DMS 273 (cell line): ENCODE data around the gene ADAMTS16.

Experiments used
- DNase-seq: peaks from one replicate; lab custom pipeline; 2025; ENCODE audit not compliant: unreplicated experiment; lab: John Stamatoyannopoulos, UW

Gene ADAMTS16

DNA sequence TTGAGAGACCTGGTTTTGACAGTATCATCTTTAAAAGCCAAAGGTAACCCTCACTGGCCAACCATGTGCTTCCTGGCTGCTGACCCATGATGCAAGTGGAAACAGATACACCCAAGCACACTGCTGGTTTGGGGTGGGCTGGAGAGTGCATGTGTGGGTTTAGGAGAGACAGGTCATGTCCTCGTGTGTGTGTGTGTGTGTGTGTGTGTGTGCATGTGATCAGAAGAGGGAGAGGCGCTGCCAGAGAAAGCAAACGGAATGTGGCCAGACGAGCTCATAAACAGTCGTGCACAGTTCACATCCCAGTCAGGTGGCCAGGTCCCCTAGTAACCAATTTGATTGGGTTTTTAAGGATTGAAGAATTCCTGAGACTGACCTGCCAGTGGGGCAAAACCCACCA lies 169.5 kb downstream of the ADAMTS16 start:
- DNase-seq: no peak

DNA sequence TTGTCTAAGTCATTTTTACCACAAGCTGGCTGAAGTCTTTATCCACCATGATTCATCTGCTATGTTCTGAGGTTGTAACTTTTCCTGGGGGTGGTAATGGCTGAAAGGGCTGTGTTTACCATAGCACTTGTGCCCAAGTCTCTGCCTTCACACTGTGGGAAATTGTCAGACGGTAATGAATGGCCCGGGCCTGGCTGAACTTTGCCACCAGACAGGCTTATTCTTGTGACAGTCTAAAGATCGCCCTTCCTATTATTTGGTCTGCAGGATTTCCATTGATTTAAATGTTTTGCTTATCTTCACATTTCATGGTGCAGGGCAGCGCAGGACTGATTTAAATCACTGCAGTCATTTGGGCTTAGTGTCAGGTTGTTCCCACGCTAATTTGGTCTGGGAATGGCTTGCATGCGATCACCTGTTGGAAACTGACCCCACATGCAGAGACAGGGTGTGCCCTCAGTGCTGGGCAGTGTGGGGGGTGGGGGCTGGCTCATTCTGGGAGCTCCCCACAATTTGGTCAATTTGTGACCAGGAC lies 173.0 kb downstream of the ADAMTS16 start:
- no peak for DNase-seq

DNA sequence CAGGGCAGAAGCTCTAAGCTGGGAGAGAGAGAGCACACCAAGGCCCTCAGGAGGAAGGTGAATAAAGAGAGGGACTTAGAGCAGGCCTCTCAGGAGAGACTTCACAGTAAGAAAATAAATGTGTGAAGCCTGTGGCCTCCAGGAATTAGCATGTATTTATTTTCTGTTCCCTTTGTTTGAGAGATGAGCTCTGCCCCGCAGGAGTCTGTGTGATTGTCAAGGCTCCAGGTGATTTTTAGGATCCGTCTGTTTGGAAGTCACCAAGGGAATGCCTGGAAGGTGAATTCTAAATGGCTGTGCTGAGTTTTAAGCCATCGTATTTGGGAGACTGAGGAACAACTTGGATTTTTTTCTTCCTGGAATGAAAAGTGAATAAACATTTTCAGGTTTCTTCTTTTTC lies 174.0 kb downstream of the ADAMTS16 start:
- no peak for DNase-seq

DNA sequence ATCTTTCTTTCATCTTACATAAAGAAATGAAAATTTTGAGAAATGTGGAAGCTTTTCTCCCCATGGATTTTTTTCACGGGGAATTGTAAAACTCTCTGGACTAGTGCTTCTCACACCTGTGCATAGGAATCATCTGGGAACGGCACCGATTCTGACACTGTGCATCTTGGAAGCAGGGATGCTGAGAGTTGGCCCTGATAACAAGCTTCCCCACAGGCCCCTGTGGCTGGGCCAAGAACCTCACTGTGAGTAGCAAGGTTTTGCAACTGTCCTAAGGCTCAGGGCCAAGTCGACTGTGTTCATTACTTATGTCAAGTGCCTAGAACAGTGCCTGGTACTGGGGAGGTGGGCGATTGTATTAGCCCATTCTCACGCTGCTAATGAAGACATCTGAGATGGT lies 174.5 kb downstream of the ADAMTS16 start:
- DNase-seq: no peak

- no peak for DNase-seq
Observed at GRCh38 chr5:5315068-5315980, 175.2 kb downstream of the ADAMTS16 start.

DNA sequence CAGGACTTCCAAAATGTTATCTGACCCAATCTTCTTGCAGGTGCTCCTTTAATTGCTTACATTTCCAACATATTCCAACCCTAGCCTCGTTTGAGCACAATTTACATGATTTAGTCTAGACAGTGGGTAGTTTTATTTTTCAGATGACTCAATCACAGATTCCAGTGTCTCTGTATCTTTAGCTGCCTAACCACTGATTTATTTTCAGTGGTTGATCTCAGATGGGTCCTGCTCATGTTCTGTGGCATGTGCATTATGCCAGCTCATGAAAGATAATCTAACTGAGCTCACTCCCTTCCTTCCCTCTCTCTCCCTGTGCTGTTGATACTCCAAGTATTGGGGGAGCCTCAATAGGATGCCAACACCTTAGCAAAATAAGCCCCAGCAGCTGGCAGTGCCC lies 176.2 kb downstream of the ADAMTS16 start:
- no peak for DNase-seq

- DNase-seq: no peak
Observed at GRCh38 chr5:5317976-5318375, 177.8 kb downstream of the ADAMTS16 start.

GRCh38 chr5:5318426-5319190 lies 178.5 kb downstream of the ADAMTS16 start:
- peak; percentile 10 for DNase-seq

DNA sequence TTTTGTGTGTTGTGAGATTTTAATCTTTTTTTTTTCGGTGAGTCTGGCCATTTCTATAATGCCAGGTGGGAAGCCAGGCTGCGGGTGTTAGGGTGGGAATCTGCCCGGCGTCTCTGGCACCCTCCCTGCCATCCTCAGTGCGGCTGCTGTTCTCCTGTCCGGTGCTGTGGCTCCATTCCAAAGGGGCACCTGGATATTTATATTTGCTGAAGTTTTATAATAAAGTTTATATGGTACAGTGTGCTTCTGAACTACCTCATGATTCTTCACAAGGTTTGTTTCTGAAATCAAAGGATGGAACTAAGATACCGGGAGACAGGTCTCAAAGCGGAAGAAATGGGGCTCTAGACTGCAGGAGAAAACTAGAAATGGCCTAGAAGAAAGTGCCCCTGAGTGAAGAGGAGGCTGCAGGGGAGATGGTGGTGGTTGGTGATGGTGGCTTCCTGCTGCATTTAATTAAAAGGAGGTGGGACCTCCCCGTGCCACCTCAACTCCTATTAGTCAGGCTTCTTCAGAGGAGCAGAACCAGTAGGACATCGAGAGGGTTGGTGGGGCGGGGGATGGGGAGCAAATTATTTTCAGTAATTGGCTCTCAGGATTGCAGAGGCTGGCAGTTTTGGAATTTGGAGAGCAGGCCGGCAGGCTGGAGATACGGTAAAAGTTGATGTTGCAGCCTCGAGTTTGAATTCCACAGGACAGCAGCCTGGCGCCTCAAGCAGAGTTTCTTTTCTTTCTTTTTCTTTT lies 180.1 kb downstream of the ADAMTS16 start:
- DNase-seq: no peak

DNA sequence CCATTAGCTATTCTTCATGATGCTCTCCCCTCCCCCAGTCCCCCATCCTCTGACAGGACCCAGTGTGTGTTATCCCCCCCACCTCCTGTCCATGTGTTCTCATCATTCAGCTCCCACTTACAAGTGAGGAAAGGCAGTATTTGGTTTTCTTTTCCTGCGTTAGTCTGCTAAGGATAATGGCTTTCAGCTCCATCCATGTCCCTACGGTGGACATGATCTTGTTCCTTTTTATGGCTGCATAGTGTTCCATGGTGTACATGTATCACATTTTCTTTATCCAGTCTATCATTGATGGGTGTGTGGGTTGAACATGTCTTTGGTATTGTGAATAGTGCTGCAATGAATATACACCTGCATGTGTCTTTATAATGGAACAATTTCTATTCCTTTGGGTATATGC lies 181.0 kb downstream of the ADAMTS16 start:
- DNase-seq: no peak

- no peak for DNase-seq
Observed at GRCh38 chr5:5323551-5323950, 183.4 kb downstream of the ADAMTS16 start.

DNA sequence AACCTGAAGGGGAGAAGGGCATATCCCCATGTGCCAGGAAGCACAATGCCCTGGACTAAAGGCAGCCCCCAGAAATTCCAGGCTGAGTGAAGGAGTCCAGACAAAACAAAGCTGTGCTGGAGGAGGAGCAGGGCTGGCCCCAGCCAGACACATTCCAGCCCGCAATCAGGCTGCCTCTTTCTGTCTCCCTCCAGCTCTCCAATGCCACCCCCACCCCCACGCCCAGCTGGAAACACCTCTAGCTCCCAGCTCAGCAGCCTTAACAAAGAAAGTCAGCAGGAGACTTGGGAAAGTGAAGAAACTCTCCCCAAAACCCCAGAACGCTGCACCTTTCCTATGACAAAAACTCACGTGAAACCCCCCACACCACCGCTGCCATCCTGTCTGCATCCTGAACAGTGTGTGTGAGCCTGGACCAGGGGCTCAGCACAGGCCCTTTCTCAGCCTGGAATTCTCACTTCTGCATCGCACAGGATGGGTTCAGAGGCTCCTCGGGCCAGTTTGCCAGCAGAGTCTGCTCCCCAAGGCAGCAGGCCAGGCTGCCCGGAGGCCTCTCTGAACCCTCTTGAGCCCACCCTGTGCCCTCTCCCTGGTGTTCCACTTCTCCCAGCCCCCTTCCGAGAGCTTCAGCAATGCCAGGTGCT lies 186.1 kb downstream of the ADAMTS16 start:
- DNase-seq: no peak

DNA sequence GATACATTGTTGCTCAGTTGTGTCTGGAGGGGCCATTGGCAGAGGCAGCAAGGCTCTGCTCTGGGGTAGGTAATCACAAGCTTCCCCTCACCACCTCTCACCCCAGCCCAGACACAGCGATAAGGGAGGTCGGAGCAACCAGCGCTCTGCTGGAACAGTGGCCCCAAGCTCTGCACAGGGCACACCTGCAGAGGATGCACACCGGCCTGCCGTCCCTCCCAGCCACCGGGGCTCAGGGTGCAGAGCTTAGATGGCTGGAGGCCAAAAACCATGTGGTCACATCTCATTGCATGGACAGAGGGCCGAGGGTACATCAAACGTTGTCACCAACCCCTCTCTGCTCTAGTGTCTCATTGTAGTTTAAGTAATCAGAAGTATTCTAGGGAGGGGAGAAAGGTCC lies 187.0 kb downstream of the ADAMTS16 start:
- DNase-seq: no peak

GRCh38 chr5:5330728-5331452 lies 190.8 kb downstream of the ADAMTS16 start:
- no peak for DNase-seq

DNA sequence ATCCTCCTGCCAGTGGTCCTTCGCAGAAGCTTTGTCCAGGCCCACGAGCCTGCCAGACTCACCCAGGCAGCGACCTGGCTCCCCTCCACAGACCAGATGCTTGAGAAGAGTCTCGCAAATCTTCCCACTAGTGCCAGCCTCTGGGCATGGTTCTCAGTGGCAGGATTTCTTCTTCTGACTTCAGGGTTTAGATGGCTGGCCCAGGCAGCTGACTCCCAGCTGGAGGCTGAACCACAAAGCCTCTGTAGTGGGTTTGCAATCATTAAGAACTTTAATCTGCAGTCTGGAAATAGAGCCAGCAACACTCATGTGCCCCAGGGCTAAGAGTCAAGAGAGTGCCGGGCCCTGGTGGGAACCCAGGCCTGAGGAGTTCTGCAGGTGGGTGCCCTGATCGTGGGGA lies 191.7 kb downstream of the ADAMTS16 start:
- no peak for DNase-seq

DNA sequence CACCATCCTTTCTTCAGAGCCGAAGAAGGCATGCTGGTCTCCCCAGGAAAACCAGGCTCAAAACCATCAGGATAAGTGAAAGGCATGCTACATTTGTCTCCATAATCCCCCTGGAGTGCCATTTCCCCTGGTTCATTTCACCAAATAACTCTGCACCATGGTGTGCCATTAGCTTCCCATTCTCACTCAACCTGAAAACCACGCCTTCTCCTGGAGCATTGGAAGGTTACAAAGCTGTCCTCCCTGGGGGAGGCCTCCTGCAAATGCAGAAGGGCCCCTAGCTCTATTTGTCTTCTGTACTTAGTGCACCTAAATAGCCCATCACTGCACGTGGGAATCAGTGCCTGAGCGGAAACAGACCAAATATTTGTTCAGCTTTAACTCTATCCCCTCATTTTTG lies 192.2 kb downstream of the ADAMTS16 start:
- DNase-seq: no peak

GRCh38 chr5:5335107-5335506 lies 195.0 kb downstream of the ADAMTS16 start:
- DNase-seq: no peak

GRCh38 chr5:5335700-5336264 lies 195.7 kb downstream of the ADAMTS16 start:
- no peak for DNase-seq

GRCh38 chr5:5339257-5339656 lies 199.1 kb downstream of the ADAMTS16 start:
- no peak for DNase-seq

DNA sequence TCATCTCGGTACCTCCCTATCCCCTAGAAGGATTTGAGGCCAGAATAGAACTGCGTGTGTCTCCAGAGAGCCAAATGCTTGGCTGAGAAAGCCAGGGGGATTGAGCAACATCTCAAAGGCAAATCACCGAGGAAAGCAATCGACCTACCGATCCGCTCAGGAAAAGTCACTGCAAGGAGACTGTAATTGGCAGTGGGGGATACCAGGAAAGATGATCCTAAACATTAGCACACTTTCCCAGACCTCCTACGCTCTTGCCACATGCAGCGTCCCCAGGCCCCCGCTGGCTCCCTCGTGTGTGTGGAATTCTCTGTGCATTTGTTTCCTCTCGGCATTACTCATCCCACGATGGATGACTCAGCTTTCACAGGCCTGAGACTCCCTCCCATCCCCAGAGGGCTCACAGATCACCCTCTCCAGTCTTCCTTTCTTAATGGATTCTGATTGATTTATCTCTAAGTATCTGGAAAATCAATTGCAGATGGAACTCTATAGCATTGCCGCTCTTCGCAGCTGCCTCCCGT lies 200.1 kb downstream of the ADAMTS16 start:
- peak; percentile 20 for DNase-seq
